ENCODE results near the gene DNAH10. TPM values are rescaled to one million over a fixed set of nuclear protein-coding genes. Genes with fewer than 3 reads are reported as not detected.

The DNAH10 gene
- total RNA-seq, 2 experiments from 2014 or later, result 0.11 to 0.19 TPM

DNA sequence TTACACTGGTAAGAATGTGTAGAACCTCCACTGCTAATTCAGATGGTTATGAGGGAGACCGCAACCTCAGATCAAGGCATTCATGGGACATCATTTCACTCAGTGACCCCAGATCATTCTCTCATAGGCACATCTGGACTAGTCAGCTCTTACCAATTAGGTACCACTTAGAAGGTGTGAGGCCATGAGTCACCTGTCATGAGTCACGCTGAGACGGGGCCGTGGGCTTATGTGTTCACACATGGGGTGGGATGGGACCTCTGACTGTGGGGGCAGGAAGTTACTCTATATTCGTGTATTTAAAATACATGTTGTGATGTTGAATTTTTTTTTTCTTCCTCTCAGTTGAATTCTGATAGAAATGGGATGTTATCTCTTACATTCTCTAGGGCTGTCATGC is 154.6 kb downstream of the DNAH10 start:
- BruUV-seq (replicated peaks), result no TSS peak
- H3K4me2 ChIP-seq (ENCODE audit: low read length), result no peak overlapping the region
- intact Hi-C loops (cut with micrococcal nuclease; ENCODE audit: unreplicated experiment), result no loop called here
- H3K4me3 ChIP-seq (ENCODE audit: low read depth, low read length, poor library complexity, severe bottlenecking), result no peak overlapping the region
- DNase-seq (ENCODE audit: low spot score), result no peak
- no peaks in the 10 kb centered on the region for H4K20me1 ChIP-seq (ENCODE audit: insufficient read depth, low read length)
- no peaks in the 10 kb centered on the region for H3K36me3 ChIP-seq (ENCODE audit: insufficient read depth, low read length)
- no peaks in the 10 kb centered on the region for H3K4me1 ChIP-seq (ENCODE audit: insufficient read depth, low read length, poor library complexity, severe bottlenecking)
- H3K79me2 ChIP-seq (ENCODE audit: insufficient read depth, low read depth, low read length), result no peaks in the 10 kb centered on the region
- ChIA-PET CTCF (ENCODE audit: unreplicated experiment) (no interaction called here), POLR2A (no interaction called here)
- H3K27ac ChIP-seq (ENCODE audit: low read depth, low read length, poor library complexity, severe bottlenecking), result no peak overlapping the region
- no peak for TF ChIP-seq EZH2phosphoT487 (IDR thresholded peaks at IDR 0.05; ENCODE audit: borderline replicate concordance, low read depth, low read length)
- TF ChIP-seq, protein P1, sequence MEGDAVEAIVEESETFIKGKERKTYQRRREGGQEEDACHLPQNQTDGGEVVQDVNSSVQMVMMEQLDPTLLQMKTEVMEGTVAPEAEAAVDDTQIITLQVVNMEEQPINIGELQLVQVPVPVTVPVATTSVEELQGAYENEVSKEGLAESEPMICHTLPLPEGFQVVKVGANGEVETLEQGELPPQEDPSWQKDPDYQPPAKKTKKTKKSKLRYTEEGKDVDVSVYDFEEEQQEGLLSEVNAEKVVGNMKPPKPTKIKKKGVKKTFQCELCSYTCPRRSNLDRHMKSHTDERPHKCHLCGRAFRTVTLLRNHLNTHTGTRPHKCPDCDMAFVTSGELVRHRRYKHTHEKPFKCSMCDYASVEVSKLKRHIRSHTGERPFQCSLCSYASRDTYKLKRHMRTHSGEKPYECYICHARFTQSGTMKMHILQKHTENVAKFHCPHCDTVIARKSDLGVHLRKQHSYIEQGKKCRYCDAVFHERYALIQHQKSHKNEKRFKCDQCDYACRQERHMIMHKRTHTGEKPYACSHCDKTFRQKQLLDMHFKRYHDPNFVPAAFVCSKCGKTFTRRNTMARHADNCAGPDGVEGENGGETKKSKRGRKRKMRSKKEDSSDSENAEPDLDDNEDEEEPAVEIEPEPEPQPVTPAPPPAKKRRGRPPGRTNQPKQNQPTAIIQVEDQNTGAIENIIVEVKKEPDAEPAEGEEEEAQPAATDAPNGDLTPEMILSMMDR (conservative IDR thresholded peaks at IDR 0.05; ENCODE audit: low read length), result no peak
- no peak overlapping the region for H2AFZ ChIP-seq (ENCODE audit: low read length)
- no peaks in the 10 kb centered on the region for H3K9me3 ChIP-seq (ENCODE audit: low read length)
- H3K9me2 ChIP-seq (ENCODE audit: insufficient read depth, low read length), result no peaks in the 10 kb centered on the region

DNA sequence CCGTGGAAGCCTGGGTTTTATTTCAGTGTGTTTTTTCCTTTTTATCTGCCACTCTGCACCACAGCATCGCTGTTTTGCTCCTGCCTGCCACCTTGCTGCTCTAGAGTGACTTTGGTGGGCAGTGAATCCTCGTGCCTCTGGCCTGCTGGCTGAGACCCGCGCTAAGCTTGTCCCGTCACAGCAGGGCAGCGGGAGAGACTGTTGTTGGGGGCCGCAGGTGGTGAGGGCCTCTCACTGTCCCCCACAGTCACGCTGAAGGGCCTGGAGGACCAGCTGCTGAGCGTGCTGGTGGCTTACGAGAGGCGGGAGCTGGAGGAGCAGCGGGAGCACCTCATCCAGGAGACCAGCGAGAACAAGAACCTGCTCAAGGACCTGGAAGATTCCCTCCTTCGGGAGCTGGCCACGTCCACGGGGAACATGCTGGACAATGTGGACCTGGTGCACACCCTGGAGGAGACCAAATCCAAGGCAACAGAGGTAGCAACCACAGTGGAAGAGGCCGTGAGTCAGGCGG is 155.3 kb downstream of the DNAH10 start:
- H3K4me3 ChIP-seq (ENCODE audit: low read depth, low read length, poor library complexity, severe bottlenecking), result no peak overlapping the region
- no peaks in the 10 kb centered on the region for H3K36me3 ChIP-seq (ENCODE audit: insufficient read depth, low read length)
- H3K79me2 ChIP-seq (ENCODE audit: insufficient read depth, low read depth, low read length), result no peaks in the 10 kb centered on the region
- intact Hi-C loops (cut with micrococcal nuclease; ENCODE audit: unreplicated experiment), result no loop called here
- no peak overlapping the region for H3K27ac ChIP-seq (ENCODE audit: low read depth, low read length, poor library complexity, severe bottlenecking)
- DNase-seq (ENCODE audit: low spot score), result no peak
- BruUV-seq (replicated peaks), result no TSS peak
- no peaks in the 10 kb centered on the region for H3K4me1 ChIP-seq (ENCODE audit: insufficient read depth, low read length, poor library complexity, severe bottlenecking)
- POLR2A ChIA-PET, result interaction anchor here (0.6 kb wide), 1 partner anchor 15 kb away, joined by 3 read pairs; no protein-coding TSS in a partner anchor
- CTCF ChIA-PET (ENCODE audit: unreplicated experiment), result no interaction called here
- no peaks in the 10 kb centered on the region for H3K9me2 ChIP-seq (ENCODE audit: insufficient read depth, low read length)
- TF ChIP-seq, protein P1 (conservative IDR thresholded peaks at IDR 0.05; ENCODE audit: low read length), result no peak
- TF ChIP-seq EZH2phosphoT487 (IDR thresholded peaks at IDR 0.05; ENCODE audit: borderline replicate concordance, low read depth, low read length), result no peak
- no peaks in the 10 kb centered on the region for H4K20me1 ChIP-seq (ENCODE audit: insufficient read depth, low read length)
- no peak overlapping the region for H3K4me2 ChIP-seq (ENCODE audit: low read length)
- no peaks in the 10 kb centered on the region for H3K9me3 ChIP-seq (ENCODE audit: low read length)
- H2AFZ ChIP-seq (ENCODE audit: low read length), result no peak overlapping the region

DNA sequence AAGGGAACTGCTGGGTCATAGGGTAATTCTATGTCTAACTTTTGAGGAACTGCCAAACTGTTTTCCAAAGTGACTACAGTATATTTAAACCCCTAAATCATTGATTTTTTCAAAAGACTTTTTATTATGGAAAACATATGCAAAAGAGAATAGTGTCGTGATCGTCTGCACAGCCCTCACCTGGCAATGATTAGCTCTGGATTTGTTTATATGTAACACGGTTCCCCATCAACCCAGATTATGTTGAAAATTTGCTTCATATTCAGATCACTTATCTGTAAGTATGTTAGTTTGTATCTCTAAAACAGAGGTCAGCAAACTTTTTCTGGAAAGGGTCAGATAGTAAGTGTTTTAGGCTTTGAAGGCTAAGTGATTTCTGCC is 157.9 kb downstream of the DNAH10 start:
- no peak for TF ChIP-seq EZH2phosphoT487 (IDR thresholded peaks at IDR 0.05; ENCODE audit: borderline replicate concordance, low read depth, low read length)
- TF ChIP-seq, protein P1 (conservative IDR thresholded peaks at IDR 0.05; ENCODE audit: low read length), result no peak
- no peak overlapping the region for H3K4me2 ChIP-seq (ENCODE audit: low read length)
- intact Hi-C loops (cut with micrococcal nuclease; ENCODE audit: unreplicated experiment), result no loop called here
- no peaks in the 10 kb centered on the region for H3K36me3 ChIP-seq (ENCODE audit: insufficient read depth, low read length)
- DNase-seq (ENCODE audit: low spot score), result no peak
- POLR2A ChIA-PET, result no interaction called here
- no peak overlapping the region for H2AFZ ChIP-seq (ENCODE audit: low read length)
- H3K9me3 ChIP-seq (ENCODE audit: low read length), result no peaks in the 10 kb centered on the region
- CTCF ChIA-PET (ENCODE audit: unreplicated experiment), result no interaction called here
- H3K4me1 ChIP-seq (ENCODE audit: insufficient read depth, low read length, poor library complexity, severe bottlenecking), result no peaks in the 10 kb centered on the region
- no peaks in the 10 kb centered on the region for H4K20me1 ChIP-seq (ENCODE audit: insufficient read depth, low read length)
- H3K79me2 ChIP-seq (ENCODE audit: insufficient read depth, low read depth, low read length), result no peaks in the 10 kb centered on the region
- BruUV-seq (replicated peaks), result no TSS peak
- no peaks in the 10 kb centered on the region for H3K9me2 ChIP-seq (ENCODE audit: insufficient read depth, low read length)
- H3K27ac ChIP-seq (ENCODE audit: low read depth, low read length, poor library complexity, severe bottlenecking), result no peak overlapping the region
- no peak overlapping the region for H3K4me3 ChIP-seq (ENCODE audit: low read depth, low read length, poor library complexity, severe bottlenecking)
